ENCODE measurements around the gene GPATCH3.
A peak's percentile ranks its signal among the peaks of the same experiment; 100 is the strongest.
"Not testable (repeated sequence)": the region's sequence is repeated elsewhere in the genome, so short reads cannot be mapped to it uniquely, and the experiment has no call there.

GPATCH3 gene

DNA sequence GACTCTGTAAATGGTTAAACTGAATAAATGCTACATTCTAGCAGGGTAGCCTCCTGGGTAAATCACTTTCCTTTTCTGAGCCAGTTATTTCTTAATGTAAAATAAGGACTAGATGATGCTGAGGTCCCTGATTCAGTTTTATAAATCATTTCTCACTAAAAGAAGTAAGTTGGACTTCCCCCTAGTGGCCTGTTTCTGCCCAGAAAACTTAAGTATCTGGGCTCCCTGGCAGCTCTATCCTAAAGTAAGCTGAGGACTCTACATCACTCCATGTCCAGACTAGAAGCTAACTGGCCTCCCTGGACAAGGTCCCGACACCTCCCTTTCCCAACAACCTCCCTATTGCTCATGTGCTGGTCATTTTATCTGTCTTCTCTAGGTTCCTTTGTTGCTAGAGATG lies 13.1 kb downstream of the GPATCH3 start:
- Histone ChIP-seq H3K4me1 (ENCODE audit: low read depth, poor library complexity, severe bottlenecking) (peaks cover 14% of the 10 kb centered on the region), H3K79me2 (ENCODE audit: insufficient read depth, low read depth) (peaks cover 11% of the 10 kb centered on the region; the same call in 1 of the 2 replicates), H3K4me2 (no peak overlapping the region), H3K27ac (no peak overlapping the region), H3K4me3 (IDR thresholded peaks at IDR 0.05; ENCODE audit: insufficient read depth, low read depth, low read length) (no peak overlapping the region), H3K36me3 (ENCODE audit: insufficient read depth) (no peaks in the 10 kb centered on the region; the same call in 1 of the 2 replicates), H2AFZ (ENCODE audit: low read depth) (no peak overlapping the region), H4K20me1 (ENCODE audit: insufficient read depth) (no peaks in the 10 kb centered on the region), H3K9ac (no peak overlapping the region), H3K27me3 (ENCODE audit: insufficient read depth, low read depth) (no peaks in the 10 kb centered on the region)
- TF ChIP-seq CTCF (conservative IDR thresholded peaks at IDR 0.05; ENCODE audit: low read depth, low read length) = peak; percentile 54

GRCh38 chr1:26882696-26883463 lies 17.4 kb downstream of the GPATCH3 start:
- H3K27me3 ChIP-seq (ENCODE audit: insufficient read depth, low read depth) = no peaks in the 10 kb centered on the region
- H3K36me3 ChIP-seq (ENCODE audit: insufficient read depth) = no peaks in the 10 kb centered on the region
- H4K20me1 ChIP-seq (ENCODE audit: insufficient read depth) = no peaks in the 10 kb centered on the region
- no peaks in the 10 kb centered on the region for H3K79me2 ChIP-seq (ENCODE audit: insufficient read depth, low read depth)
- no peak overlapping the region for H2AFZ ChIP-seq (ENCODE audit: low read depth)
- H3K9ac ChIP-seq = no peak overlapping the region
- no peak overlapping the region for H3K27ac ChIP-seq
- H3K4me1 ChIP-seq (ENCODE audit: low read depth, poor library complexity, severe bottlenecking) = peaks cover 2% of the 10 kb centered on the region
- H3K4me2 ChIP-seq = no peak overlapping the region
- no peak for TF ChIP-seq CTCF (conservative IDR thresholded peaks at IDR 0.05; ENCODE audit: low read depth, low read length)
- no peak overlapping the region for H3K4me3 ChIP-seq (IDR thresholded peaks at IDR 0.05; ENCODE audit: insufficient read depth, low read depth, low read length)

DNA sequence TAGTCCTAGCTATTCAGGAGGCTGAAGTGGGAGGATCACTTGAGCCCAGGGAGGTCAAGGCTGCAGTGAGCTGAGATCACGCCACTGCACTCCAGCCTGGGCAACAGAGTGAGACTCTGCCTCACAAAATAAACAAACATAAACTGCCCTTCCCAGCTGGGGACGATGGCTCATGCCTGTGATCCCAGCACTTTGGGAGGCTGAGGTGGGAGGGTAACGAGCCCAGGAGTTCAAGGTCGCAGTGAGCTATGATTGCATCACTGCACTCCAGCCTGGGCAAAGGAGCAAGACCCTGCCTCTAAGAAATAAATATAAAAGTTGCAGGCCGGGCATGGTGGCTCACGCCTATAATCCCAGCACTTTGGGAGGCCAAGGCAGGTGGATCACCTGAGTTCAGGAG lies 18.7 kb downstream of the GPATCH3 start:
- not testable (repeated sequence) for H3K27ac ChIP-seq; H3K27me3 ChIP-seq (ENCODE audit: insufficient read depth, low read depth); H3K4me3 ChIP-seq (IDR thresholded peaks at IDR 0.05; ENCODE audit: insufficient read depth, low read depth, low read length); H3K4me2 ChIP-seq; H2AFZ ChIP-seq (ENCODE audit: low read depth); H4K20me1 ChIP-seq (ENCODE audit: insufficient read depth); H3K9ac ChIP-seq; H3K4me1 ChIP-seq (ENCODE audit: low read depth, poor library complexity, severe bottlenecking); H3K79me2 ChIP-seq (ENCODE audit: insufficient read depth, low read depth); H3K36me3 ChIP-seq (ENCODE audit: insufficient read depth)

DNA sequence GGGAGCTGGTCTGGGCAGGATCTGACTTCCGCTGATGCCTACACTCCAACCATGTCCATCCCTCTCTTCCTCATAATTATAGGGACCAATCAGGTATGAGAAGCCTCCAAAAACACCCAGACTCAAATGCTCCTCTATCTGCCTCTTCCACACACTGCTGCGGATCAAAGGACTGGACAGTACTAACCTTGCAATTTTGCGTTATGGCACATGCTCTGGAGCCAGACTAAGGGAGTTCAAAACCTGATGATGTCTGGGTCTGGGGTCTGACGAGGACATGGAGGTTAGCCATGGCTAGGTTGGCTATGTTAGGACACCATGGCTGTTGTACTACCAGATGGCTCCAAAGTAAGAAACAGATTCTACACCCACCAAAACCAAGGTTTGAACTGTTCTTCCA lies 20.5 kb downstream of the GPATCH3 start:
- Histone ChIP-seq H3K79me2 (ENCODE audit: insufficient read depth, low read depth) (no peaks in the 10 kb centered on the region), H3K4me1 (ENCODE audit: low read depth, poor library complexity, severe bottlenecking) (peaks cover 8% of the 10 kb centered on the region), H3K4me3 (IDR thresholded peaks at IDR 0.05; ENCODE audit: insufficient read depth, low read depth, low read length) (no peak overlapping the region), H2AFZ (ENCODE audit: low read depth) (no peak overlapping the region), H3K4me2 (no peak overlapping the region), H3K27ac (no peak overlapping the region), H3K27me3 (ENCODE audit: insufficient read depth, low read depth) (no peaks in the 10 kb centered on the region), H3K9ac (no peak overlapping the region), H3K36me3 (ENCODE audit: insufficient read depth) (no peaks in the 10 kb centered on the region), H4K20me1 (ENCODE audit: insufficient read depth) (no peaks in the 10 kb centered on the region)
- no peak for TF ChIP-seq CTCF (conservative IDR thresholded peaks at IDR 0.05; ENCODE audit: low read depth, low read length)

- Histone ChIP-seq H3K36me3 (ENCODE audit: insufficient read depth) (no peaks in the 10 kb centered on the region), H4K20me1 (ENCODE audit: insufficient read depth) (no peaks in the 10 kb centered on the region), H3K4me3 (IDR thresholded peaks at IDR 0.05; ENCODE audit: insufficient read depth, low read depth, low read length) (no peak overlapping the region), H2AFZ (ENCODE audit: low read depth) (no peak overlapping the region), H3K4me1 (ENCODE audit: low read depth, poor library complexity, severe bottlenecking) (peaks cover 8% of the 10 kb centered on the region), H3K27ac (no peak overlapping the region), H3K27me3 (ENCODE audit: insufficient read depth, low read depth) (no peaks in the 10 kb centered on the region), H3K9ac (no peak overlapping the region), H3K79me2 (ENCODE audit: insufficient read depth, low read depth) (no peaks in the 10 kb centered on the region), H3K4me2 (no peak overlapping the region)
- TF ChIP-seq CTCF (conservative IDR thresholded peaks at IDR 0.05; ENCODE audit: low read depth, low read length) = no peak
These were observed 22.9 kb downstream of the GPATCH3 start for GRCh38 chr1:26877326-26877725.

Data from KMS-11 (cell line).